HG02588 (cell line): Measurements from ENCODE around the gene FPR1.
"Not testable (repeated sequence)": the region's sequence is repeated elsewhere in the genome, so short reads cannot be mapped to it uniquely, and the experiment has no call there.

ENCODE experiments used
- ATAC-seq: cut with Tn5 transposase; IDR thresholded peaks from one replicate; pipeline ENCODE4 v1.9.1; 2021; ENCODE audit warnings: mild to moderate bottlenecking, moderate library complexity; ENCODE audit not compliant: unreplicated experiment

FPR1 gene

GRCh38 chr19:51738523-51738922 lies 13.2 kb downstream of the FPR1 start:
- not testable (repeated sequence) for ATAC-seq

- no peak for ATAC-seq
Measured at GRCh38 chr19:51737924-51738323, 13.8 kb downstream of the FPR1 start.

- ATAC-seq, result no peak
Measured at GRCh38 chr19:51737389-51737788, 14.3 kb downstream of the FPR1 start.

GRCh38 chr19:51735759-51736449 lies 15.8 kb downstream of the FPR1 start:
- ATAC-seq, result no peak

GRCh38 chr19:51733742-51734522 lies 17.7 kb downstream of the FPR1 start:
- no peak for ATAC-seq

GRCh38 chr19:51729781-51730180 lies 21.9 kb downstream of the FPR1 start:
- ATAC-seq, result no peak

GRCh38 chr19:51727349-51727880 lies 24.3 kb downstream of the FPR1 start:
- ATAC-seq, result no peak

GRCh38 chr19:51726049-51726448 lies 25.6 kb downstream of the FPR1 start:
- ATAC-seq, result no peak

GRCh38 chr19:51724543-51724942 lies 27.1 kb downstream of the FPR1 start:
- ATAC-seq, result no peak

GRCh38 chr19:51722492-51722891 lies 29.2 kb downstream of the FPR1 start:
- no peak for ATAC-seq

GRCh38 chr19:51721905-51722304 lies 29.8 kb downstream of the FPR1 start:
- no peak for ATAC-seq

- ATAC-seq, result no peak
Measured at GRCh38 chr19:51719251-51719988, 32.3 kb downstream of the FPR1 start.

- no peak for ATAC-seq
Measured at GRCh38 chr19:51716925-51717324, 34.8 kb downstream of the FPR1 start.

- ATAC-seq, result no peak
Measured at GRCh38 chr19:51715850-51716249, 35.8 kb downstream of the FPR1 start.

GRCh38 chr19:51714848-51715247 lies 36.8 kb downstream of the FPR1 start:
- no peak for ATAC-seq

- no peak for ATAC-seq
Measured at GRCh38 chr19:51713319-51714285, 38.1 kb downstream of the FPR1 start.

- no peak for ATAC-seq
Measured at GRCh38 chr19:51712461-51713081, 39.1 kb downstream of the FPR1 start.

GRCh38 chr19:51711702-51712101 lies 40.0 kb downstream of the FPR1 start:
- no peak for ATAC-seq

GRCh38 chr19:51710163-51710562 lies 41.5 kb downstream of the FPR1 start:
- no peak for ATAC-seq

GRCh38 chr19:51709575-51709974 lies 42.1 kb downstream of the FPR1 start:
- ATAC-seq, result no peak
